NCI-H1092 treated with DMSO at 0.1 percent for 48 hours (cell line): ENCODE data around the gene CABP7.
A peak's percentile ranks its signal among the peaks of the same experiment; 100 is the strongest.

Source experiments
- DNase-seq: peaks from one replicate; lab custom pipeline; 2025; lab: John Stamatoyannopoulos, UW

The CABP7 gene

DNA sequence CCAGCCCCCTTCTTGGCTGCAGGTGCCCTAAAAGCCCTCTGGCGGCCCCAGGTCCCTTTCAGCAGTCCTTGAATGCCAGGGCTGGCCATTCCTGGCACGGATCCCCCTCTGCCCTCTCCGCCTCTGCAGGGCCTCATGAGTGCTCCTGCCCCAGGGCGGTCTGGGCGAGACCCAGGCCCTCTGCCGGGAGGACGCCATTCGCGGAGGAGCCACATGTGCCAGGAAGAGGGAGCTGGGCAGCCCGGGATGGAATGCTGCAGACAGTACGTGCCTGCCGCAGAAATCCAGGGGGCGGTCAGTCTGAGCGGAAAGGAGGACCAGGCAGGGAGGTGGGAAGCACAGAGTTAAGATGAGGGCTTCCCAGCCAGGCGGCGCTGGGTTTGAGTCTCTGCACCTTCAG is 2.8 kb downstream of the CABP7 start:
- DNase-seq: no peak

DNA sequence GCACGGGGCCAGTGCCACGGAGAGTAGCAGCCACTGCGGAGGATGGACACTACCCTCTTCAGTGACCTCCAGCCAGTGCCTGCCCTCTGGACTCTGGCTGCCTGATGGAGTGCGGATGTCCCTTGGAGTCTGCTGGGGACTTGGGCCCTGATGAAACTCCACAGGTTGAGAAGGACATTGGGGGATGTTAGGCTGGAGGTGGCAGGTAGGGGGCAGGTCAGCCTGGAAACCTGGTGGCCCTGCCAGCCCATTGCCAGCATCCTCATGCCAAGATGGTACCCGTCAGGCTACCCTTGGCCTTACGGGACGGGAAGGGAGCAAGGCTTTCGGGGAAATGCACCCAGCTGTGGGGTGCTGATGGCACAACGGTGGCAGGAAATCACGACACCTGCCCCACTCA is 4.0 kb downstream of the CABP7 start:
- no peak for DNase-seq

DNA sequence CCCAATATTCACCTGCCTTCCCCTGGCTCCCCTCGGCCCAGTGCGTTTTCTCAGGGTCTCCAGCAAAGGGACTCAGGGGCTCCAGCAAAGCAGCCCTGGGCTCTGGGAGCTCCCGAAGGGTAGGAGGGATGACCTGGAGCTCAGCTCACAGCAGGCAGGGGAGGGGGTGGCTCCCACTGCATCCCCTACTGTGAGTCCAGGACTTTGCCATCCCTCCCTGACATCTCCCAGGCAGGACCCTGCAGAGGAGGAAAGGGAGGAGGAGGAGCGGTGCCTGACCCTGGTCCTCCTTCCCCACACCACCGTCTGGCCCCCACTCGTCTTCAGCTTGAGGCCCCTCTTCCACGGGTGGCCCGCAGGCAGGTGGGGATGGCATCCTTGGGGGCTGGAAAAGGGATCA is 5.0 kb downstream of the CABP7 start:
- no peak for DNase-seq

DNA sequence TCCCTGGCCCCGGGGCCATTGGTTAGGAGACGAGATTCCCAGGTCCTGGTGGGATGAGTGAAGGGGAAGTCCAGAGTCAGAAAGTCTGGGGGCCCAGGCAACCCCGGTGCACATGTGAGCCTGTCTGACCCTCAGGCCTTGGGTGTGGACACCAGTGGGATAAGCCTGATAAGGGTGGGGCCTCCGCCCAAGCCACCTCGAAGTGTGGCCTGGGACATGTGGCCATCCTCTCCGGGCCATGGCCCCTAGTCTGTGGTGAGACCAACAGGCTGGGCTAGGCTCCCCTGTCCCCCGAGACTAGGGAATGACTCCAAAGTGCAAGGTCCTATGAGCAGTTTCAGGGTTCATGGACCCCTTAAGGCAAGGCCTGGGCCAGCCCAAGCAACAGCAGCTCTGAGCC is 6.3 kb downstream of the CABP7 start:
- no peak for DNase-seq

DNA sequence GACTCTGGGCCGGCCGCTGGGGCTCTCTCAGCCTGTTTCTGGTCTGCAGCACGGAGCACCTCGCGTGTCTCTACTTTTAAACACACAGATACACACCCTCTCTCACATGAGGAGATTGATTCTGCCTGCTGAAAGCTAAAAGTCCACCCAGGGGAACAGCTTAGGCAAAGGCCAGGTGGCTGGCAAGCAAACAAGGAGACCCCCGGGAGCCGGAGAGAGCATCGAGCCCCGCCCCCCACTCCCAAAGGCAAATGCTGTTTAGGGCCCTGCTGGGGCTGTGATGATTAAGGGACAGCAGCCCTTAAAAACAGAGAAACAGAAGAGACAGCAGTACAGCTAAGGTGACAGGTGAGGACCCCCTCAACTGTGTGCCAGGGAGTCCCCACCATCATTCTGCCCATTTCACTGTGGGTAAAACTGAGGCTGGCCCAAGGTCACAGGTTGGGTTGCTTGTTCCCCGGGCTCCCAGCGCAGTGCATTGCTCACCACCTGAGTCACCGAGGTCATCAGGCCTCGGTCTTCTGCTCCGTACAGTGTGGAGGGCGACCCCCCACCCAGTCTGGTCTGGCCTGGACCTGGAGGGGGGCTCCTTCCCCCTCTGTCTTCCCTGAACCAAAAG is 6.8 kb downstream of the CABP7 start:
- no peak for DNase-seq

DNA sequence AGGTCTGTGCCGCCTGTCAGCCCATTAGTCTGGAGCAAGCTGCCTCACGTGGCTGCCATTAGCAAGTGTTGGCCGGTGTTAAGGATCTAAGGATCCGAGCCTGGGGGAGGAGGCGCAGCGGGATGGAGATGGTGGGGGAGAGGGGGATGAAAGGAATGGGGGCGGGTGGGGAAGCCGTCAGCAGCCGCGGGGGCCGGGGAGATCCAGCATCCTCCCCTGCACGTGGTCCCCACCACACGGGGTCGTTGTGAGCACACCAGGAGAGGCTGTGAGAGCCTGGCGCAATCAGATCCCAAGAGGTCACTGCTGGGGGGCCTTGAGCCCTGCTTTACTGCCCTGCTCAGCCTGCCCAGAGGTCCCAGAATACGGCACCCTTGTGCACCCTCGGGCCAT is 7.3 kb downstream of the CABP7 start:
- DNase-seq: peak; percentile 21

- no peak for DNase-seq
Measured at GRCh38 chr22:29729161-29729560, 9.4 kb downstream of the CABP7 start.

GRCh38 chr22:29731058-29731850 is 11.5 kb downstream of the CABP7 start:
- DNase-seq: no peak

DNA sequence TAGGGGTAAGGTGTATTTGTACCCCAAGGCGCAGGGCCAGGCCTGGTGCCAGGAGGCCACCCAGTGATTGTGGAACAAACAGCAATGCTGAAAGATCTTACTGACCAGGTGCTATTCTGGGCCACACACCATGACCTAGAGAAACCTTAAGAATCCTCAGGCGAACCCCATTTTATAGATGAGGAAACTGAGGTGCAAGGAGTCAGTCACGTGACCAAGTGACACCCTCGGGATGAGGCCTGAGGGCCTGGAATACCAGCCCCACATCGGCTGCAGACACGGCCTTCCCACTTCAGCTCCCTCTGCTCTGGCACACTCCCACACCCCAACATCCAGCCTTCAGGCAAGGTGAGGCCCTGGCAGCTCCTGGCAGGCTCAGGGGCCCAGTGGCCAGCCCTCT is 13.1 kb downstream of the CABP7 start:
- no peak for DNase-seq

GRCh38 chr22:29733362-29734201 is 13.8 kb downstream of the CABP7 start:
- DNase-seq: peak; percentile 72

DNA sequence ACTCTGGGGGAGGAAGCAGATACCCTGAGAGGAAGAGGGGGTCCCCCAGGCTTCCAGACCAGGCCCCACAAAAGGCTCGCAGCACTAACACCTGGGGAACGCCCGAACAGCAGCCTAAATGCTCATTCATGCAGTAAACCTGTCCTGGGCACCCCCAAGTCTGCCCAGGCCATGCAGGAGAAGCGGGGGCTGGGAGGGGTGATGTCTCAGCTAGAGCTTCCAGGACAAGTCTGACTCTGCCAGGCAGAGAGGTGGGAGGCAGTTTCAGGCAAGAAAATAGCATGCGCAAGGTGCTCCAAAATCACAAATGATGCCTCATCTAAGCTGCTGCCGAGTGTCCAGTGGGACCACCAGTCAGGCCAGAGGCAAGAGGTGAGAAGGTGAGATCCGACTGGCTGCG is 14.6 kb downstream of the CABP7 start:
- DNase-seq: no peak

DNA sequence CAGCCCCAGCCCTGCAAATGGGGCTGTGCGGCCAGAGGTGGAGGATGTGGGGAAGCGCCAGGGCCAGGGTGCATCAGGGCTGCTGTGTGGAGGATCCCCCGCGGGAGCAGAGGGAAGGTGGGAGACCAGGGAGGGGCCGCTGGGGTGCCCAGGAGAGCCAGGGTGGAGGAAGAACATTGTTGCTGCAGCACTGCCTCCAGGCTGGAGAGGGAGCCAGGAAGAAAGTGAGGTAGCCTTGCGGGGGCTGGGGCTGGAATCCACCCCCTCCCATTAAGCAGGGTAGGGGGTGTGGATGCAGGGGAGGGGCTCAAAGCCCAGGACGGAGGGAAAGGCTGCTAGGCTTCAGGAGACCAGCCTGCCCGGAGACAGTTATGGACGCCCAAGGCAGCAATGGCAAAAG is 15.0 kb downstream of the CABP7 start:
- DNase-seq: no peak

GRCh38 chr22:29735416-29735815 is 15.6 kb downstream of the CABP7 start:
- DNase-seq: no peak

DNA sequence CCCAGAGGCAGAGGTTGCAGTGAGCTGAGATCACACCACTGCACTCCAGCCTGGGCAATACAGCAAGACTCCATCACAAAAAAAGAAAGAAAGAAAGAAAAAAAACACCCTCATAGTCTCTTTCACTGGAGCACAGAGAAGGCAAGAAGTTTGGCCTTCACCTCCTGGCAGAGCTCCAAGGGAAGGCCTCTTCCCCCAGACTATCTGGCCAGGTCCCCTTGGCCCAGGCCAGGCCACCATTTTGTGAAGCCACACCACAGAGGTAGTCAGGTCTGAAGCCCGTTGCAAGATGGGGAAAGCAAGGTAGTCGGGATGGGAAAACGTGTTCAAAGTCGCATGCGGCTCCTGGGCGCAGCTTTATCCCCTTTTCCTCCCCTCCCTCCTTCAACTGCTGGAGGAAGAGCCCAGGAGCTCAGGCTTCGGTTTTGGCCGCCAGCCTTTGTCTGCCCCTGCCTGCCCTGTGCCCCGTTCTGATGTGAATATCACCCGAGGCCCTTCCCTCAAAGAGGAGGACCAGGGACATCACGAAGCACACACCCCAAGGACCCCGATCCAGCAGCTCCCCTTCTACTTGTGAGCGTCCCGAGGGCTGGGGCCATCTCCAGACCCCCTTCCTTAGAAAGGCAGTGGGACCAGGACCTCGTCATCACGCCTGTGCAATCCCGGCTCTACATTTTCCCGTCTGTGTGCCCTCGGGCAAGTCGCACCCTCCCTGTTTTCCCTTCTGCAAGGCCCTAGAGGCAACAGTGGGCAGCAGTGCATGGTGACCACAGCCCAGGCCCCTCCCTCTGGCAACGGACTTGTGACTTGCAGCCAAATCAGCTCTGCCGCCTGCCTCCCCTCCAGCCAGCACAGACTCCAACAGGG is 17.7 kb downstream of the CABP7 start:
- DNase-seq: no peak

DNA sequence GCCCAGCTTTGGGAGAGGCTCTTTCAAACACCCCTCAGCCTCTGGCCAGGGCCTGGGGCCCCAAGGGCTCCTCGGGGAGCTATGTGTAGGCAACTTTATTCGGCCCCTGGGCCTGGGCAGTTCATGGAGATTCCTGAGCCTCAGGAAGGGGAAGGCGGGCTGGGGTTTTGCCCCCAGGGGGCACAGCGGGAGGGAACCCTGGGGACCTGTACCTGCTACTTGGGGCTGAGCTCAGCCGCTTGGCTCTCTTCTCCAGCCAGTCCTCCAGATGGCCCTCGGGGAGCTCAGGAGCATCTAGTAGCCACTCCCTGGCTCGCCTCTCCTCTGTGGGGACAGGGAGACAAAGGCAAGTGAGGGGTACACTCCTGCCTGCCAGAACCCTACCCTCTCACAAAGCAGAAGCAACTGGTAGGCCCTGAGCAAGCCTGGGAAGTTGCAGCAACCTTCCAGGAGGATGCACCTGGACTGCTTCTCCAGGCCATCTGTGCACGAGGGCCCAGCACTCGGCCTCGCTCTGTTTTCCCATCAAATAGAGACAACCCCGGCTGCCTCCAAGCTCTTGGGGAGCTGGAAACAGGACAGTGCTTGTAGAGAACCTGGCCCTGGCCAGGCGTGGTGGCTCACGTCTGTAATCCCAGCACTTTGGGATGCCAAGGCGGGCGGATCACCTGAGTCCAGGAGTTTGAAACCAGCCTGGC is 18.5 kb downstream of the CABP7 start:
- DNase-seq: no peak

- no peak for DNase-seq
Measured at GRCh38 chr22:29739346-29739875, 19.6 kb downstream of the CABP7 start.

GRCh38 chr22:29740216-29740615 is 20.4 kb downstream of the CABP7 start:
- DNase-seq: no peak

DNA sequence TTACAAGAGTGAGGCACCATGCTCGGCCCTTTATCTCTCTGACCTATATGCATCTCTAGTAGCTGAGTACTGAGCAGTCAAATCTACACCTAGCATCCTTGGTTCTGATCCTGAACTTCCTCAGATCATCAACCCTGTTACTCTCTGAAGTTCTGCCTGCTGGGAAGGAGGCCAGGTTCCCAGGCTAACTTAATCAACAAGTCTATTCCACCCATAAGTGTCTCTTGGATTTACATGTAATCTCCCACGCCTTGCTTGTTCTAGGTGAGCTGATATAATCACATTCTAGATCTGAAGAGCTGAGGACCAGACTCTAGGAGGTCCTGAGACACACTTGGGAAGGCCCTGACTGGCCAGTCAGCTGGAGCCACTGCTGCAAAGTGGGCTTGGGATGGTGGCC is 22.1 kb downstream of the CABP7 start:
- DNase-seq: no peak

DNA sequence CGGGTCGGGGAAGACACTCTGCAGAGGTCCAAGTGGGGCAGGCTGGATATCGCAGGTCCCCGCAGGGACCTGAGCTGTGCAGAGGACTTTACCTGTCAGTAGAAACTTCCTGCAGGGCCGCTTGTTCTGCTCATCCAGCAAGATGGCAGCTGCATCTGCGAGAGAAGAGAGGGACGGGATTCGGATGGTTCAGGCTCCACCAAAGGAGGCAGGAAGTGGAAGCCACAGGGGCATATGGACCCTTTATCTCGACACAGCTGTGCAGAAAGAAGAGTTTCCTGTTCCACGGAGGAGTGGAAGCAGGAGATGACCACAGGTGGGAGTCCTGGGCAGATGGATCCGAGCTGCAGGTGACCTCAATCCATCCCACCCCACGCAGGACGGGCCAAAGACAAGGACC is 22.5 kb downstream of the CABP7 start:
- no peak for DNase-seq

DNA sequence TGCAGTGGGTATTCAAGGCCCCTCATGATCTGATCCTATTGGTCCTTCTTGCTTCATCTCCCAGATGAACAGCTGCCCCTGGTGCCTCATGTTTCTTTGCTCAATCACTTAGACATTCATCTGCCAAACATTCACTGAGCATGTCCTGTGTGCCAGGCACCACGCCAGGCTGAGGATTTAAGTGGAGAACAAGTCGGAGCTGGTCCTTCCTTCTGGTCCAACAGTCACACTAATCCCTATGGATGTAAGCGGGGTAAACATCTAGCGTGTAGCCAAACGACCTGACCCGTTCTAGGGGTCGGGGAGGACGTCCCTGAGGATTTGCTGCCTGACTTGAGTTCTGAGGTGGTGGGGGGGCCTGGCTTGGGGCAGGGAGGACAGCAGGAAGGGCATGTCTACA is 25.1 kb downstream of the CABP7 start:
- DNase-seq: peak; percentile 85

DNA sequence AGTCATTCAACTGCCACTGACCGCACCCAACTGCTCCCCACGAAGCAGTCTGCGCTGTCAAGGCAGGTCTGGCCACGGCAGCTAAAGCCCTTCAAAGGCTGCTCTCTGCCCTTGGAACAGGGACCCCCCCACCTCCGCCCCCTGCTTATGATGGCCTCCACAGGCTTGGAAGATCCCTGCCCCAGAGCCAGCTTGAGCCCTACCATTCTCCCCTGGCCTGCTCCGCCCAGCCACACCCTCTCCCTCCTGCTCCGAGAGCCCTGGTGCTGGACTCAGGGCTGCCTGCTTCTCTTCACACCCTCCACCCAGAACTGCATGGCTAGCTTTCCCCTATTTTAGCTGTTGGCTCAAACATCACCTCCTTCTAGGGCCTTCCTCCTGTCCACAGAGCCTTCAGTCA is 28.0 kb downstream of the CABP7 start:
- DNase-seq: no peak
